K562 (cell line): ENCODE measurements around the gene TUBD1. TPM values are rescaled to one million over a fixed set of nuclear protein-coding genes. Genes with fewer than 3 reads are reported as not detected.

Experiments
- ADNP ChIP-seq: fragments of 200-800 bp; sonication (Bioruptor generic); IDR thresholded peaks from 2 replicates; pipeline ENCODE4 v1.6.1; 2016; ENCODE audit warnings: missing genetic modification characterization, missing compliant biosample characterization
- AFF4 ChIP-seq: sonication (generic); formaldehyde crosslinking; IDR thresholded peaks from 2 replicates; pipeline ENCODE4 v1.8.0; 2023; ENCODE audit warnings: mild to moderate bottlenecking, missing genetic modification reagents
- BACH1 ChIP-seq: fragments of 200-800 bp; sonication (Bioruptor generic); IDR thresholded peaks from 2 replicates; pipeline ENCODE4 v1.6.1; 2016; ENCODE audit warnings: missing genetic modification characterization, missing compliant biosample characterization
- BRD4 ChIP-seq: fragments of 200-600 bp; sonication (generic); IDR thresholded peaks from 2 replicates; pipeline ENCODE4 v1.6.1; 2017; ENCODE audit warnings: inconsistent platforms
- DNMT1 ChIP-seq: fragments of 450-650 bp; IDR thresholded peaks from 2 replicates; pipeline ENCODE4 v1.6.1; 2016; ENCODE audit warnings: antibody characterized with exemption, mild to moderate bottlenecking
- ELF4 ChIP-seq: fragments of 450-650 bp; formaldehyde crosslinking; IDR thresholded peaks from 2 replicates; pipeline ENCODE4 v1.4.0; 2022; ENCODE audit warnings: missing genetic modification characterization
- EP400 ChIP-seq: fragments of 450-650 bp; IDR thresholded peaks from 2 replicates; pipeline ENCODE4 v1.6.1; 2017; ENCODE audit warnings: antibody characterized with exemption, mild to moderate bottlenecking, moderate library complexity
- ETV1 ChIP-seq: fragments of 450-650 bp; conservative IDR thresholded peaks from 2 replicates; pipeline ENCODE4 v1.6.1; 2016; ENCODE audit warnings: missing genetic modification characterization, control low read depth, low read depth, missing compliant biosample characterization
- FOSL1 ChIP-seq: fragments of 200-800 bp; sonication (Bioruptor generic); conservative IDR thresholded peaks from 2 replicates; pipeline ENCODE4 v1.6.1; 2016; ENCODE audit warnings: missing genetic modification characterization, missing compliant biosample characterization
- HMGN3 ChIP-seq: IDR thresholded peaks from 2 replicates; pipeline ENCODE4 v1.6.1; 2011; ENCODE audit warnings: borderline replicate concordance, low read depth, mild to moderate bottlenecking, mixed read lengths, low read length; ENCODE audit not compliant: insufficient read length; ENCODE audit errors: extremely low read depth
- KDM1A ChIP-seq, 2 experiments: fragments of 450-650 bp; IDR thresholded peaks; 2 replicates each; pipeline ENCODE4 v1.6.1; 2016; ENCODE audit warnings: mild to moderate bottlenecking in 2 of 2
- MAFK ChIP-seq: IDR thresholded peaks from 2 replicates; pipeline ENCODE4 v1.6.1; 2011; ENCODE audit warnings: low read length, improper control_type of control experiment
- MAZ ChIP-seq, 2 experiments: fragments of 450-650 bp in 1 of 2; sonication (generic) in 1 of 2; formaldehyde crosslinking; IDR thresholded peaks in 1 of 2; conservative IDR thresholded peaks in 1 of 2; 2 replicates each; pipeline versions ENCODE4 v1.4.0 to v1.5.0; 2020; ENCODE audit warnings: mild to moderate bottlenecking in 1 of 2, missing genetic modification reagents in 1 of 2
- MNT ChIP-seq, 2 experiments: fragments of 450-650 bp; conservative IDR thresholded peaks; 2 replicates each; pipeline ENCODE4 v1.6.1; 2017; ENCODE audit warnings: mild to moderate bottlenecking in 2 of 2, moderate library complexity in 2 of 2
- MYBL2 ChIP-seq, 2 experiments: fragments of 450-650 bp in 1 of 2; sonication (generic) in 1 of 2; formaldehyde crosslinking in 1 of 2; IDR thresholded peaks; 2 replicates each; pipeline versions ENCODE4 v1.6.1 to v1.8.1; 2017 to 2022; ENCODE audit warnings: borderline replicate concordance in 1 of 2, inconsistent platforms in 1 of 2, low read depth in 1 of 2, mild to moderate bottlenecking in 1 of 2, missing genetic modification reagents in 1 of 2, moderate library complexity in 1 of 2
- RBM25 ChIP-seq: fragments of 200-400 bp; formaldehyde crosslinking; IDR thresholded peaks from 2 replicates; pipeline ENCODE4 v1.6.1; 2018; ENCODE audit warnings: low read length, low read depth, moderate library complexity; ENCODE audit not compliant: severe bottlenecking
- TFE3 ChIP-seq: fragments of 450-650 bp; formaldehyde crosslinking; IDR thresholded peaks from 2 replicates; pipeline ENCODE4 v1.4.0; 2020; ENCODE audit warnings: mild to moderate bottlenecking, mixed read lengths
- ZNF146 ChIP-seq: IDR thresholded peaks from one replicate; pipeline ENCODE4 v1.6.1; 2018; ENCODE audit warnings: missing compliant biosample characterization; ENCODE audit not compliant: unreplicated experiment
- ZNF224 ChIP-seq: sonication (generic); formaldehyde crosslinking; IDR thresholded peaks from 2 replicates; pipeline ENCODE4 v1.8.0; 2022; ENCODE audit warnings: mild to moderate bottlenecking, missing genetic modification reagents
- ZNF282 ChIP-seq: sonication (generic); formaldehyde crosslinking; IDR thresholded peaks from 2 replicates; pipeline ENCODE4 v1.8.1; 2023; ENCODE audit warnings: missing genetic modification reagents
- polyA plus RNA-seq, 8 experiments: library from polyadenylated mRNA; depleted of rRNA in 4 of 8; stranded (reverse) in 5 of 8; unstranded in 3 of 8; fragments of >200 nt; fragmentation: Nextera tagmentation in 2 of 8; fragmentation: Illumina TruSeq in 1 of 8; extraction: Ambion mirVana in 2 of 8; extraction: Trizol in 1 of 8; gene quantifications; 2 replicates each; pipeline versions ENCODE4 v1.2.1 to v1.2.3, GENCODE V29; 2011 to 2014; ENCODE audit warnings: inconsistent platforms in 1 of 8, missing spikeins in 1 of 8
- total RNA-seq, 7 experiments: library from RNA; depleted of rRNA in 6 of 7; stranded (reverse); fragments of >200 nt in 6 of 7; fragmentation: Illumina TruSeq in 2 of 7; extraction: Trizol in 2 of 7; gene quantifications; 2 replicates each; pipeline versions ENCODE4 v1.2.1 to v1.2.3, GENCODE V29; 2011 to 2021; ENCODE audit warnings: low replicate concordance in 1 of 7

Gene TUBD1
- total and polyA plus RNA-seq, 9 of the 15 experiments (the other 6 are each of a cell fraction or from before 2014, with no cell fraction given) = 10.8 to 35.3 (median 17.9) TPM

GRCh38 chr17:59829217-59830006 lies 63.3 kb downstream of the TUBD1 start (continued):
- peak; percentile 88 for TF ChIP-seq MAFK
- no peak for TF ChIP-seq ZNF224 (CRISPR knock-in tag)
- TF ChIP-seq ADNP = no peak
- TF ChIP-seq DNMT1 = no peak
- TF ChIP-seq BACH1 (tag) = peak; percentile 89
- peak; percentile 24 to 39; a peak in 2 of 4 replicates for TF ChIP-seq KDM1A (IDR thresholded peaks at IDR 0.05)
- TF ChIP-seq MYBL2 (IDR thresholded peaks at IDR 0.05; ENCODE audit: low read depth) = peak; percentile 95
- TF ChIP-seq MYBL2 (CRISPR knock-in tag; IDR thresholded peaks at IDR 0.05; ENCODE audit: borderline replicate concordance) = no peak
- TF ChIP-seq ELF4 (CRISPR knock-in tag) = no peak
- no peak for TF ChIP-seq TFE3 (CRISPR knock-in tag)
- peak; percentile 21 for TF ChIP-seq RBM25
- no peak for TF ChIP-seq ZNF146 (CRISPR knock-in tag)
- TF ChIP-seq MNT (conservative IDR thresholded peaks at IDR 0.05) = peak; percentile 26 to 74; a peak in 3 of 4 replicates
- no peak for TF ChIP-seq ZNF282 (CRISPR knock-in tag)
- 0 out of 2 replicates have a peak, but pooled peaks have one; percentile 72 for TF ChIP-seq BRD4
- peak; percentile 98 for TF ChIP-seq FOSL1 (tag)
- peak; percentile 48 for TF ChIP-seq HMGN3
- peak; percentile 76 for TF ChIP-seq EP400
- TF ChIP-seq MAZ (CRISPR knock-in tag; conservative IDR thresholded peaks at IDR 0.05 in 1 of 2, IDR thresholded peaks at IDR 0.05 in 1 of 2) = peak in 1 of 2 experiments; percentile 73; a peak in 1 of 4 replicates
- no peak for TF ChIP-seq AFF4 (CRISPR knock-in tag)
- TF ChIP-seq ETV1 (tag) = peak; percentile 96
